NCI-H187 treated with DMSO at 0.1 percent for 48 hours (cell line): ENCODE measurements around the gene LY6G5C.

Experiments
- DNase-seq: peaks from one replicate; lab custom pipeline; 2025; lab: John Stamatoyannopoulos, UW

The LY6G5C gene

DNA sequence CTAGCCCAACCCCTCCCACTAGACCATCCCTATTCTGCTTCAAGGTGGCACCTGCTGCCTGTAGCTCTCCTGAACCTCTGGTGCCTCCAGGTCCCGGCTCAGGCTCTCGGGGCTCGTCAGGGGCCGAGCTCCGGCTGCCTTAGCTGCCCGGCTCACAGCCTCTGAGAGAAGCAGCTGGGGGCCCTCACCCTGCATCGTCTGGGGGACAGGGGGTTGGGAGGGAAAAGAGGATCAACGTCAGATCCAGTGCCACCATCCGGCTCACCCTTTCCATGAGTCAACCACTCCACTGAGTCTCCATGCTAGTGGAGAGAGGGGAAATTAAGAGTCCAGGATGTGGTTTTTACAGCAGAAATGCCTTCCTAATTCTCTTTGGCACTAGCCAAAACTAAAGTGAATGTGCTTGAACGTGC lies 41.4 kb downstream of the LY6G5C start:
- no peak for DNase-seq

DNA sequence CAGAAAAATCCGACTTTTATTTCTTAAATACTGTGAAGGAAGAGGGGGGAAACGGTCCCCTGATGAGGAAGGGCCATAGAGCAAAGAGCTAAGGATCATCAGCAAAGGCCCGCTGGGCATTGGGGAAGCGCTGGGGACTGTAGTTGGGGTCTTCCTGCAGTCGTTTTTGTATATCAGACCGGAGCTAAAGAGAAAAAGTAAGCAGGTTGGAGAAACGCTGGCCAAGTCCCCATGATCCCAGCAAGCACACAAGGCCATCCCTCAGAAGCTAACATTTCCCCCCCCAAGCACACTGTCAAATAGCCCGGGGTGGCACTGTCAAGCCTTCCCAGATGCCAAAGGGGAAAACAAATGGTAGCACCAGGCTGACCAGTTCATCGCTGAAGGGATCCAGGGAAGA lies 41.8 kb downstream of the LY6G5C start:
- DNase-seq, result no peak

DNA sequence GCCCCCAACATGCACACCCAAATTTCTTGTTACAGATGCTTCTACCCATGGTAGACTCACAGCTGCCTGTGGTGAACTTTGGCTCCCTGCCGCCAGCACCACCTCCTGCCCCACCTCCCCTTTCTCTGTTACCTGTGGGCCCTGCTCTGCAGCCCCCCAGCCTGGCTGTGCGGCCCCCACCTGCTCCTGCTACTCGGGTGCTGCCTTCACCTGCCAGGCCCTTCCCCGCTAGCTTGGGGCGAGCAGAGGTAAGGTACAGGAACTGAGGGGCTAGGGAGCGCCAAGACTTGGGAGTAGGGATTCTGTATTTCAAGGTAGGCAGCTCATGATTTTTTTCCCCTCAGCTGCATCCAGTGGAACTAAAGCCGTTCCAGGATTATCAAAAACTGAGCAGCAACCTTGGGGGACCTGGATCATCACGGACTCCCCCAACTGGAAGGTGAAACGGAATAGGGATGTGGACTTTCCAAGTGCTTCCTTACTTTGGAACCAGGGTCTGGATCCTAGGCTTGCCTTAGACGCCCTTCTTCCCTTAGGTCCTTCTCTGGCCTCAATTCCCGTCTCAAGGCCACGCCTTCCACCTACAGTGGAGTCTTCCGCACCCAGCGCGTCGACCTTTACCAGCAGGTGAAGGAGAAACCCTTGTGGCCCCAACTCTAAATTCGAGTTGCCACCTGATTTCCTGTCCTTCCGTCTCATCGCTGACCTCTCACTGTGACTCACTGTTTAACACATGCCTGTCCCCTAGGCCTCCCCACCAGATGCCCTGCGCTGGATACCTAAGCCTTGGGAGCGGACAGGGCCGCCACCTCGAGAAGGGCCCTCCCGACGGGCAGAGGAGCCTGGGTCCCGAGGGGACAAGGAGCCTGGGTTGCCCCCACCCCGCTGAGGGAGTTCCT lies 43.9 kb downstream of the LY6G5C start:
- no peak for DNase-seq

DNA sequence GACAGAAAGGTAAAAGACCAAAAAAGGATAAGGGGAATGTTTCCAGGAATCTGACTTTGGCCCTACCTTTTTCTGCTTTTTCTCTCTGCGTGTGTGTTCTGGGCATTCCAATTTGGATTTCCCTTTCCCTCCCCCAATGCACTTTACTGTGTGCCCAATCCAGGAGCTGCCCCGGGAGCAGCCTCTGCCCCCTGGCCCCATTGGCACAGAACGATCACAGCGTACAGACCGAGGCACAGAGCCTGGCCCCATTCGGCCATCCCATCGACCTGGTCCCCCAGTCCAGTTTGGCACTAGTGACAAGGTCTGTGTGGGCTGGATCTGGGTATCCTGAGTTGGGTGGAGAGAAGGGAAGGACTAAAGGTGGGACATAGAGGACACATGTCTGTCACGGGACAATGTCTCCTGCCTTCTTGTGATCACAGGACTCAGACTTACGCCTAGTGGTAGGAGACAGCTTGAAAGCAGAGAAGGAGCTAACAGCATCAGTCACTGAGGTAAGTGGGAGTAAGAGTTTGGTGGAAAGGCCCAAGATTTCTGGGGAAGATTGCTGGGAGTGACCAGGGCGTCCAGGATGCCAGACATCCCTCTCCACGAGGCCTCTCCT lies 45.8 kb downstream of the LY6G5C start:
- DNase-seq, result no peak

- no peak for DNase-seq
Measured at GRCh38 chr6:31634131-31634530, 46.7 kb downstream of the LY6G5C start.

- no peak for DNase-seq
Measured at GRCh38 chr6:31633447-31633846, 47.4 kb downstream of the LY6G5C start.

GRCh38 chr6:31632279-31632946 lies 48.5 kb downstream of the LY6G5C start:
- no peak for DNase-seq

GRCh38 chr6:31631681-31632278 lies 49.1 kb downstream of the LY6G5C start:
- no peak for DNase-seq

- no peak for DNase-seq
Measured at GRCh38 chr6:31631209-31631608, 49.7 kb downstream of the LY6G5C start.

- no peak for DNase-seq
Measured at GRCh38 chr6:31630177-31630934, 50.5 kb downstream of the LY6G5C start.

DNA sequence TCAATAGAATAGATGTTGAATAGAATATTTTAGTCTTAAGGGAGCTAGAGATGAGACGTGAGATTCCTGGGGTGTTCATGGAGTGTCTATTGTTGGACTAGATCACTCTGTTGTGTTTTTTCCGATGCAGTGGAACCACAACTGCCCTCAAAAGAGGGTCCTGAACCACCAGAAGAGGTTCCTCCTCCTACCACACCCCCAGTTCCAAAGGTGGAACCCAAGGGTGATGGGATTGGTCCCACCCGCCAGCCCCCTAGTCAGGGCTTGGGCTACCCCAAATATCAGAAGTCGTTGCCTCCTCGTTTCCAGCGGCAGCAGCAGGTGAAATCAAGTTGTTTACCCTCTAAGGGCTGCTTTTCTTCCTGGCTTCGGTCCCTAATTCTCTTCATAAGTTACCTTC lies 51.9 kb downstream of the LY6G5C start:
- DNase-seq, result no peak

DNA sequence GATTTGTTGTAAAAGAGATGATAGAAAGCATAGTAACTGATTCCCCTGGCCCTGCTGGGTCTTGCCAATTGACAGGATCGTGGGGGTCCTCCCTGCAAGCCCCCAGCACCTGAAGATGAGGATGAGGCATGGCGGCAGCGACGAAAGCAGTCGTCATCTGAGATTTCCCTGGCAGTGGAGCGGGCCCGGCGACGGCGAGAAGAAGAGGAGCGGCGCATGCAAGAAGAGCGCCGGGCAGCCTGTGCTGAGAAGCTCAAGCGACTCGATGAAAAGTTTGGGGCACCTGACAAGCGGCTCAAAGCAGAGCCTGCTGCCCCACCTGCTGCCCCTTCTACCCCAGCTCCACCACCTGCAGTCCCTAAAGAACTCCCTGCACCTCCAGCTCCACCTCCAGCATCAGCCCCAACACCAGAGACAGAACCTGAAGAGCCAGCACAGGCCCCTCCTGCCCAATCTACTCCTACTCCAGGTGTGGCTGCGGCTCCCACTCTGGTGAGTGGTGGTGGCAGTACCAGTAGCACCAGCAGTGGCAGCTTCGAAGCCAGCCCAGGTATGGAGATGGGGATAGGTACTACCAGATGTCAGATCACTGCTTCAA lies 53.1 kb downstream of the LY6G5C start:
- no peak for DNase-seq

DNA sequence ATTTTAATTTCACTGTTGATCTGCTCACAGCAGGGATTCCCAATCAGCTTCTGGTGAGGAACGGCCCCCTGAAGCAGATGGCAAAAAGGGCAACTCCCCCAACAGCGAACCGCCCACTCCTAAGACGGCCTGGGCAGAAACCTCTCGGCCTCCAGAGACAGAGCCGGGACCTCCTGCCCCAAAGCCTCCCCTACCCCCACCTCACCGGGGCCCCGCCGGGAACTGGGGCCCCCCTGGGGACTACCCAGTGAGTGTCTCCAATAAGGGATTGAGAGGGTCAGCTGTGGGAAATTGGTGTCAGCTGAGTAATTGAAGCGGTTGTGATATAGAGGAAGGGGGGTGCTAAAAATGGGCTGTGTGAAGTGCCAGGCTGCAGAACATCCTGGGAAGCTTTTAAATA lies 53.9 kb downstream of the LY6G5C start:
- no peak for DNase-seq
